SK-N-SH (cell line): ENCODE results near the gene TMEM271. TPM values are rescaled to one million over a fixed set of nuclear protein-coding genes. Genes with fewer than 3 reads are reported as not detected.

ENCODE experiments used
- CTCF ChIA-PET: fragments of 300-600, 350-600 bp; formaldehyde crosslinking; extraction: SDS; loops from one replicate; lab custom pipeline; 2021; lab: Yijun Ruan, JAX
- POLR2A ChIA-PET: fragments of 350-600 bp; sonication (Branson Sonifier 250); formaldehyde crosslinking; extraction: SDS; loops from one replicate; lab custom pipeline; 2020; ENCODE audit warnings: antibody characterized with exemption, inconsistent platforms; lab: Yijun Ruan, JAX
- DNase-seq: peaks from one replicate; pipeline ENCODE4 v3.0.0; 2012
- H2AFZ ChIP-seq: fragments of 200-600 bp; sonication (generic); 2 replicates; pipeline ENCODE4 v1.8.1; 2016; ENCODE audit warnings: antibody characterized with exemption, mild to moderate bottlenecking, low read depth
- H3F3A ChIP-seq: fragments of 200-600 bp; sonication (generic); replicated peaks from 2 replicates; pipeline ENCODE3; 2016; ENCODE audit warnings: antibody characterized with exemption, mild to moderate bottlenecking; ENCODE audit not compliant: insufficient read depth
- H3K27ac ChIP-seq, 2 experiments: fragments of 200-500 bp in 1 of 2; fragments of 200-600 bp in 1 of 2; sonication (Bioruptor generic) in 1 of 2; sonication (generic), shearing (Covaris generic) in 1 of 2; 2 replicates each; pipeline versions ENCODE4 v1.5.1 to v1.6.1; 2014 to 2016; ENCODE audit warnings: low read depth in 2 of 2, inconsistent platforms in 1 of 2, low read length in 1 of 2, mild to moderate bottlenecking in 1 of 2, mixed read lengths in 1 of 2
- H3K27me3 ChIP-seq: fragments of 200-600 bp; sonication (generic), shearing (Covaris generic); 2 replicates; pipeline ENCODE4 v1.6.1; 2016; ENCODE audit warnings: mixed run types; ENCODE audit not compliant: insufficient read depth
- H3K36me3 ChIP-seq, 2 experiments: fragments of 200-500 bp in 1 of 2; fragments of 200-600 bp in 1 of 2; sonication (Bioruptor generic) in 1 of 2; sonication (generic) in 1 of 2; replicated peaks in 1 of 2; 2 replicates each; pipeline versions ENCODE3 to v1.5.1; 2014 to 2016; ENCODE audit warnings: low read length in 1 of 2, mild to moderate bottlenecking in 1 of 2; ENCODE audit not compliant: insufficient read depth in 2 of 2, control insufficient read depth in 1 of 2
- H3K4me1 ChIP-seq, 2 experiments: fragments of 200-500 bp in 1 of 2; fragments of 200-600 bp in 1 of 2; sonication (Bioruptor generic) in 1 of 2; sonication (generic), shearing (Covaris generic) in 1 of 2; 2 replicates each; pipeline versions ENCODE4 v1.5.1 to v1.6.1; 2014 to 2016; ENCODE audit warnings: low read depth in 1 of 2, low read length in 1 of 2, mixed run types in 1 of 2; ENCODE audit not compliant: insufficient read depth in 2 of 2, control insufficient read depth in 1 of 2
- H3K4me2 ChIP-seq: fragments of 200-600 bp; sonication (generic), shearing (Covaris generic); 2 replicates; pipeline ENCODE4 v1.6.1; 2017; ENCODE audit warnings: mixed run types
- H3K4me3 ChIP-seq, 2 experiments: fragments of 200-500 bp in 1 of 2; fragments of 200-600 bp in 1 of 2; sonication (Bioruptor generic) in 1 of 2; sonication (generic), shearing (Covaris generic) in 1 of 2; 2 replicates each; pipeline versions ENCODE4 v1.5.1 to v1.8.1; 2014 to 2016; ENCODE audit warnings: low read depth in 2 of 2, inconsistent platforms in 1 of 2, low read length in 1 of 2, mild to moderate bottlenecking in 1 of 2, mixed read lengths in 1 of 2, moderate library complexity in 1 of 2
- H3K79me2 ChIP-seq: fragments of 200-600 bp; sonication (generic); 2 replicates; pipeline ENCODE4 v1.8.1; 2017; ENCODE audit warnings: mild to moderate bottlenecking; ENCODE audit not compliant: insufficient read depth
- H3K9ac ChIP-seq: fragments of 200-600 bp; sonication (generic); 2 replicates; pipeline ENCODE4 v1.6.1; 2017; ENCODE audit warnings: mixed run types
- H3K9me2 ChIP-seq: fragments of 200-600 bp; sonication (generic); 2 replicates; pipeline ENCODE4 v1.6.1; 2017; ENCODE audit warnings: mixed run types
- H3K9me3 ChIP-seq: fragments of 200-600 bp; sonication (generic); 2 replicates; pipeline ENCODE4 v1.6.1; 2017; ENCODE audit warnings: mixed run types, mild to moderate bottlenecking, moderate library complexity
- H4K20me1 ChIP-seq: fragments of 200-600 bp; sonication (generic); 2 replicates; pipeline ENCODE4 v1.6.1; 2017; ENCODE audit warnings: mild to moderate bottlenecking, mixed run types; ENCODE audit not compliant: insufficient read depth
- CHD2 ChIP-seq: fragments of 150-350 bp; IDR thresholded peaks from 2 replicates; pipeline ENCODE4 v1.6.1; 2018; ENCODE audit warnings: low read length; ENCODE audit not compliant: partially characterized antibody
- EP300 ChIP-seq, 2 experiments: IDR thresholded peaks; 2 replicates each; pipeline versions ENCODE4 v1.4.0 to v1.6.1; 2012; ENCODE audit warnings: borderline replicate concordance in 1 of 2, low read depth in 1 of 2, low read length in 1 of 2
- EZH2phosphoT487 ChIP-seq: fragments of 200-600 bp; sonication (generic); IDR thresholded peaks from 2 replicates; pipeline ENCODE4 v1.6.1; 2017; ENCODE audit warnings: low read depth, mixed run types, mild to moderate bottlenecking, antibody characterized with exemption, moderate library complexity, borderline replicate concordance
- FOXJ3 ChIP-seq: sonication (generic); formaldehyde crosslinking; IDR thresholded peaks from 2 replicates; pipeline ENCODE4 v1.5.1; 2020; ENCODE audit warnings: mild to moderate bottlenecking, missing genetic modification reagents
- FOXM1 ChIP-seq: IDR thresholded peaks from 2 replicates; pipeline ENCODE4 v1.4.0; 2012; ENCODE audit warnings: low read depth, mild to moderate bottlenecking
- GABPA ChIP-seq: IDR thresholded peaks from 2 replicates; pipeline ENCODE4 v1.4.0; 2012; ENCODE audit warnings: low read depth, mild to moderate bottlenecking
- JUND ChIP-seq: IDR thresholded peaks from 2 replicates; pipeline ENCODE4 v1.4.0; 2012
- MEF2A ChIP-seq: IDR thresholded peaks from 2 replicates; pipeline ENCODE4 v1.4.0; 2012; ENCODE audit warnings: low read depth, borderline replicate concordance
- MXI1 ChIP-seq: IDR thresholded peaks from 2 replicates; pipeline ENCODE4 v1.6.1; 2012; ENCODE audit warnings: mild to moderate bottlenecking, low read depth, low read length, improper control_type of control experiment
- POLR2AphosphoS5 ChIP-seq: IDR thresholded peaks from 2 replicates; pipeline ENCODE4 v1.6.1; 2012; ENCODE audit warnings: low read depth, low read length
- RXRA ChIP-seq: IDR thresholded peaks from 2 replicates; pipeline ENCODE4 v1.4.0; 2012; ENCODE audit warnings: low read depth, mild to moderate bottlenecking, borderline replicate concordance
- TAF1 ChIP-seq: IDR thresholded peaks from 2 replicates; pipeline ENCODE4 v1.6.1; 2012; ENCODE audit warnings: low read depth, mild to moderate bottlenecking, low read length, moderate library complexity, borderline replicate concordance
- TEAD4 ChIP-seq: IDR thresholded peaks from 2 replicates; pipeline ENCODE4 v1.4.0; 2012; ENCODE audit warnings: mild to moderate bottlenecking, borderline replicate concordance; ENCODE audit not compliant: insufficient read depth
- YY1 ChIP-seq: IDR thresholded peaks from 2 replicates; pipeline ENCODE4 v1.4.0; 2012; ENCODE audit warnings: low read depth, mild to moderate bottlenecking
- WGBS: methylation state at CpG from one replicate; pipeline ENCODE4 v1.1.6; 2017; ENCODE audit warnings: low lambda C conversion rate; 5-methylcytosine and 5-hydroxymethylcytosine counted together
- polyA plus RNA-seq, 3 experiments: library from polyadenylated mRNA; depleted of rRNA; stranded (reverse); fragments of >200 nt; gene quantifications; 2 replicates each; pipeline ENCODE4 v1.2.3, GENCODE V29; 2012
- TF ChIP-seq, protein P1 (sequence below): IDR thresholded peaks from 2 replicates; pipeline ENCODE4 v1.4.0; 2012; ENCODE audit warnings: low read depth, borderline replicate concordance
- TF ChIP-seq, protein P2 (sequence below): IDR thresholded peaks from 2 replicates; pipeline ENCODE4; 2012
- TF ChIP-seq, protein P3 (sequence below): fragments of 200-600 bp; sonication (generic); IDR thresholded peaks from 2 replicates; pipeline ENCODE4 v1.6.1; 2017; ENCODE audit warnings: antibody characterized with exemption, mild to moderate bottlenecking, moderate library complexity
- TF ChIP-seq, protein P4 (sequence below): fragments of 150-350 bp; IDR thresholded peaks from 2 replicates; pipeline ENCODE4 v1.6.1; 2016; ENCODE audit warnings: mild to moderate bottlenecking, low read depth, low read length
- TF ChIP-seq, protein P5 (sequence below): IDR thresholded peaks from 2 replicates; pipeline ENCODE4 v1.4.0; 2012; ENCODE audit warnings: low read depth, borderline replicate concordance
- TF ChIP-seq, protein P6 (sequence below): IDR thresholded peaks from 2 replicates; pipeline ENCODE4 v1.4.0; 2012; ENCODE audit warnings: low read depth

The TMEM271 gene
- polyA plus RNA-seq, 1 of the 3 experiments (the other 2 are of a cell fraction): not detected

DNA sequence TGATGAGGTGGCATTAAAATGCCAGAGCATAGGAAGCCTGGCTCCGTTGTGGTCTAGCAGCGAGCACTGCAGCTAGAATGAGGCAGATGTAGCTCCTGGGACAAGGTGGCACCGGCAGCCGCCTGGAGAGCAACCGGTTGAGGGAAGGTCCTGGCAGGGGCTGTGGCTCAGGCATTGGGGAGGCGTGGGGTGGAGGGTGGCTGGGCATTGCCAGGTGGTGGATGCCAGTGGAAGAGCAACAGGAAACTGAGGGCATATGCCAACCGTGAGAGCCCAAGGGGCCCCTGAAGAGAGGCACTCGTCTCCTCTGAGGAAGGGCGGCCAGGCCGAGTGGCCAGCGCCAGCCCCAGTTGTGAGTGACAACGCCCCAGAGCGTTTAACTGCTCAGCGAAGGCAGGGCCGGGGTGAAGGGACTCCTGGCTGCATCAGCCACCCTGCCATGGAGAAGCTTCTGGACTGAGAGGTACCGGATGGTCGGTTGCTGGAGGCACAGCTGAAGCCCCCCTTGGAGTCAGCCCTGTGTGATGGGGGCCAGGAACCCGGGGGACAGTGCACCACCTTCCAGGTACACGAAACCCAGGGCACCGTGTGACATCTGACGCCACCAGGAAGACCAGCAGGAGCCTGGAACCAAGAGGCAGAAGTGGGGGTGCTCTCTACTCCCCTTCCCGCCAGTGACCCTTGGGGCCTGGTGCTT is 36.1 kb upstream of the TMEM271 start:
- Histone ChIP-seq H3K4me2 (no peak overlapping the region), H3K9ac (no peak overlapping the region), H3K9me3 (no peaks in the 10 kb centered on the region), H3K36me3 (no peaks in the 10 kb centered on the region), H3K4me3 (no peak overlapping the region), H3K4me1 (peaks cover 0 to 6% of the 10 kb centered on the region in 2 experiments; a peak in 1 of 4 replicates), H2AFZ (no peak overlapping the region), H4K20me1 (no peaks in the 10 kb centered on the region), H3K27ac (no peak overlapping the region), H3F3A (no peaks in the 10 kb centered on the region), H3K79me2 (no peaks in the 10 kb centered on the region), H3K9me2 (no peaks in the 10 kb centered on the region)
- WGBS: 20% methylated on average over 9 of the region's 22 CpGs
- ChIA-PET CTCF (interaction anchor here (2.2 kb wide), 1 partner anchor 9 kb away, joined by 9 read pairs; no protein-coding TSS in a partner anchor), POLR2A (no interaction called here)
- no peak for DNase-seq
- TF ChIP-seq, protein P1, sequence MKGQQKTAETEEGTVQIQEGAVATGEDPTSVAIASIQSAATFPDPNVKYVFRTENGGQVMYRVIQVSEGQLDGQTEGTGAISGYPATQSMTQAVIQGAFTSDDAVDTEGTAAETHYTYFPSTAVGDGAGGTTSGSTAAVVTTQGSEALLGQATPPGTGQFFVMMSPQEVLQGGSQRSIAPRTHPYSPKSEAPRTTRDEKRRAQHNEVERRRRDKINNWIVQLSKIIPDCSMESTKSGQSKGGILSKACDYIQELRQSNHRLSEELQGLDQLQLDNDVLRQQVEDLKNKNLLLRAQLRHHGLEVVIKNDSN: no peak
- TF ChIP-seq, protein P2, sequence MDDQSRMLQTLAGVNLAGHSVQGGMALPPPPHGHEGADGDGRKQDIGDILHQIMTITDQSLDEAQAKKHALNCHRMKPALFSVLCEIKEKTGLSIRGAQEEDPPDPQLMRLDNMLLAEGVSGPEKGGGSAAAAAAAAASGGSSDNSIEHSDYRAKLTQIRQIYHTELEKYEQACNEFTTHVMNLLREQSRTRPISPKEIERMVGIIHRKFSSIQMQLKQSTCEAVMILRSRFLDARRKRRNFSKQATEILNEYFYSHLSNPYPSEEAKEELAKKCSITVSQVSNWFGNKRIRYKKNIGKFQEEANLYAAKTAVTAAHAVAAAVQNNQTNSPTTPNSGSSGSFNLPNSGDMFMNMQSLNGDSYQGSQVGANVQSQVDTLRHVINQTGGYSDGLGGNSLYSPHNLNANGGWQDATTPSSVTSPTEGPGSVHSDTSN: no peak
- TF ChIP-seq, protein P3, sequence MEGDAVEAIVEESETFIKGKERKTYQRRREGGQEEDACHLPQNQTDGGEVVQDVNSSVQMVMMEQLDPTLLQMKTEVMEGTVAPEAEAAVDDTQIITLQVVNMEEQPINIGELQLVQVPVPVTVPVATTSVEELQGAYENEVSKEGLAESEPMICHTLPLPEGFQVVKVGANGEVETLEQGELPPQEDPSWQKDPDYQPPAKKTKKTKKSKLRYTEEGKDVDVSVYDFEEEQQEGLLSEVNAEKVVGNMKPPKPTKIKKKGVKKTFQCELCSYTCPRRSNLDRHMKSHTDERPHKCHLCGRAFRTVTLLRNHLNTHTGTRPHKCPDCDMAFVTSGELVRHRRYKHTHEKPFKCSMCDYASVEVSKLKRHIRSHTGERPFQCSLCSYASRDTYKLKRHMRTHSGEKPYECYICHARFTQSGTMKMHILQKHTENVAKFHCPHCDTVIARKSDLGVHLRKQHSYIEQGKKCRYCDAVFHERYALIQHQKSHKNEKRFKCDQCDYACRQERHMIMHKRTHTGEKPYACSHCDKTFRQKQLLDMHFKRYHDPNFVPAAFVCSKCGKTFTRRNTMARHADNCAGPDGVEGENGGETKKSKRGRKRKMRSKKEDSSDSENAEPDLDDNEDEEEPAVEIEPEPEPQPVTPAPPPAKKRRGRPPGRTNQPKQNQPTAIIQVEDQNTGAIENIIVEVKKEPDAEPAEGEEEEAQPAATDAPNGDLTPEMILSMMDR: no peak
- TF ChIP-seq MXI1 (no peak), RXRA (no peak), JUND (no peak), EZH2phosphoT487 (no peak), CHD2 (no peak), FOXM1 (no peak), MEF2A (no peak), GABPA (no peak), YY1 (no peak), TAF1 (no peak), FOXJ3 (CRISPR knock-in tag) (no peak), TEAD4 (no peak), POLR2AphosphoS5 (no peak), EP300 (IDR thresholded peaks at IDR 0.05; ENCODE audit: borderline replicate concordance in 1 of 2, low read depth in 1 of 2, low read length in 1 of 2) (no peak)
- TF ChIP-seq, protein P4, sequence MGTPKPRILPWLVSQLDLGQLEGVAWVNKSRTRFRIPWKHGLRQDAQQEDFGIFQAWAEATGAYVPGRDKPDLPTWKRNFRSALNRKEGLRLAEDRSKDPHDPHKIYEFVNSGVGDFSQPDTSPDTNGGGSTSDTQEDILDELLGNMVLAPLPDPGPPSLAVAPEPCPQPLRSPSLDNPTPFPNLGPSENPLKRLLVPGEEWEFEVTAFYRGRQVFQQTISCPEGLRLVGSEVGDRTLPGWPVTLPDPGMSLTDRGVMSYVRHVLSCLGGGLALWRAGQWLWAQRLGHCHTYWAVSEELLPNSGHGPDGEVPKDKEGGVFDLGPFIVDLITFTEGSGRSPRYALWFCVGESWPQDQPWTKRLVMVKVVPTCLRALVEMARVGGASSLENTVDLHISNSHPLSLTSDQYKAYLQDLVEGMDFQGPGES: no peak
- TF ChIP-seq, protein P5, sequence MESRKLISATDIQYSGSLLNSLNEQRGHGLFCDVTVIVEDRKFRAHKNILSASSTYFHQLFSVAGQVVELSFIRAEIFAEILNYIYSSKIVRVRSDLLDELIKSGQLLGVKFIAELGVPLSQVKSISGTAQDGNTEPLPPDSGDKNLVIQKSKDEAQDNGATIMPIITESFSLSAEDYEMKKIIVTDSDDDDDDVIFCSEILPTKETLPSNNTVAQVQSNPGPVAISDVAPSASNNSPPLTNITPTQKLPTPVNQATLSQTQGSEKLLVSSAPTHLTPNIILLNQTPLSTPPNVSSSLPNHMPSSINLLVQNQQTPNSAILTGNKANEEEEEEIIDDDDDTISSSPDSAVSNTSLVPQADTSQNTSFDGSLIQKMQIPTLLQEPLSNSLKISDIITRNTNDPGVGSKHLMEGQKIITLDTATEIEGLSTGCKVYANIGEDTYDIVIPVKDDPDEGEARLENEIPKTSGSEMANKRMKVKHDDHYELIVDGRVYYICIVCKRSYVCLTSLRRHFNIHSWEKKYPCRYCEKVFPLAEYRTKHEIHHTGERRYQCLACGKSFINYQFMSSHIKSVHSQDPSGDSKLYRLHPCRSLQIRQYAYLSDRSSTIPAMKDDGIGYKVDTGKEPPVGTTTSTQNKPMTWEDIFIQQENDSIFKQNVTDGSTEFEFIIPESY: no peak
- TF ChIP-seq, protein P6, sequence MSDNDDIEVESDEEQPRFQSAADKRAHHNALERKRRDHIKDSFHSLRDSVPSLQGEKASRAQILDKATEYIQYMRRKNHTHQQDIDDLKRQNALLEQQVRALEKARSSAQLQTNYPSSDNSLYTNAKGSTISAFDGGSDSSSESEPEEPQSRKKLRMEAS: no peak
- TF ChIP-seq, all 33 proteins: peak for 0
- H3K27me3 ChIP-seq: peaks cover 7% of the 10 kb centered on the region
